NCI-H82 (cell line): ENCODE data around the gene COL5A2.
A peak's percentile ranks its signal among the peaks of the same experiment; 100 is the strongest.

Experiments
- DNase-seq: peaks from one replicate; lab custom pipeline; 2025; lab: John Stamatoyannopoulos, UW

Gene COL5A2

GRCh38 chr2:189049709-189050164 lies 129.8 kb downstream of the COL5A2 start:
- no peak for DNase-seq

- DNase-seq, result no peak
These were observed 131.4 kb downstream of the COL5A2 start for GRCh38 chr2:189048189-189048588.

- DNase-seq, result peak; percentile 81
These were observed 132.2 kb downstream of the COL5A2 start for GRCh38 chr2:189047171-189047888.

- DNase-seq, result no peak
These were observed 133.2 kb downstream of the COL5A2 start for GRCh38 chr2:189046320-189046719.

- DNase-seq, result no peak
These were observed 133.7 kb downstream of the COL5A2 start for GRCh38 chr2:189045836-189046235.

- no peak for DNase-seq
These were observed 142.0 kb downstream of the COL5A2 start for GRCh38 chr2:189037518-189037917.

GRCh38 chr2:189024901-189025618 lies 154.5 kb downstream of the COL5A2 start:
- DNase-seq, result peak; percentile 55

- DNase-seq, result no peak
These were observed 157.1 kb downstream of the COL5A2 start for GRCh38 chr2:189022492-189022891.

- DNase-seq, result no peak
These were observed 157.5 kb downstream of the COL5A2 start for GRCh38 chr2:189022053-189022481.

GRCh38 chr2:189020179-189020578 lies 159.4 kb downstream of the COL5A2 start:
- no peak for DNase-seq

GRCh38 chr2:189018631-189019030 lies 160.9 kb downstream of the COL5A2 start:
- no peak for DNase-seq

- DNase-seq, result no peak
These were observed 163.2 kb downstream of the COL5A2 start for GRCh38 chr2:189016311-189016861.

- DNase-seq, result no peak
These were observed 164.2 kb downstream of the COL5A2 start for GRCh38 chr2:189015359-189015758.

GRCh38 chr2:189014449-189015138 lies 165.0 kb downstream of the COL5A2 start:
- DNase-seq, result peak; percentile 24

- DNase-seq, result no peak
These were observed 165.7 kb downstream of the COL5A2 start for GRCh38 chr2:189013671-189014448.

GRCh38 chr2:189013031-189013430 lies 166.5 kb downstream of the COL5A2 start:
- DNase-seq, result no peak

GRCh38 chr2:189012351-189012750 lies 167.2 kb downstream of the COL5A2 start:
- DNase-seq, result no peak

- no peak for DNase-seq
These were observed 169.0 kb downstream of the COL5A2 start for GRCh38 chr2:189010536-189010935.

GRCh38 chr2:189008555-189009262 lies 170.9 kb downstream of the COL5A2 start:
- DNase-seq, result no peak

- DNase-seq, result no peak
These were observed 177.5 kb downstream of the COL5A2 start for GRCh38 chr2:189002079-189002478.

- no peak for DNase-seq
These were observed 179.3 kb downstream of the COL5A2 start for GRCh38 chr2:189000221-189000620.
